DND-41 (cell line): ENCODE results near the gene KCNIP4.

Source experiments
- ATAC-seq: fragments of 200-7000 bp; cut with Tn5 transposase; 3 replicates; pipeline ENCODE4 v1.9.1; 2021; ENCODE audit warnings: low read depth; ENCODE audit not compliant: insufficient read depth
- DNase-seq: peaks from one replicate; pipeline ENCODE4 v3.0.0-alpha.2; 2020
- H2AFZ ChIP-seq: 2 replicates; pipeline ENCODE4 v1.6.0; 2012; ENCODE audit warnings: low read depth, low read length
- H3K27ac ChIP-seq: 2 replicates; pipeline ENCODE4 v1.5.1; 2012; ENCODE audit warnings: low read length, inconsistent platforms
- H3K27me3 ChIP-seq: fragments of 200-600 bp; sonication (generic); 2 replicates; pipeline ENCODE4 v1.6.0; 2012; ENCODE audit warnings: low read length, mild to moderate bottlenecking, inconsistent platforms; ENCODE audit not compliant: insufficient read depth, poor library complexity
- H3K36me3 ChIP-seq: 2 replicates; pipeline ENCODE4 v1.5.1; 2012; ENCODE audit warnings: low read length, inconsistent platforms; ENCODE audit not compliant: insufficient read depth
- H3K4me1 ChIP-seq: 2 replicates; pipeline ENCODE4 v1.5.1; 2012; ENCODE audit warnings: mild to moderate bottlenecking, low read length; ENCODE audit not compliant: insufficient read depth
- H3K4me2 ChIP-seq: 2 replicates; pipeline ENCODE4 v1.6.0; 2012; ENCODE audit warnings: mild to moderate bottlenecking, moderate library complexity, low read length, inconsistent platforms; ENCODE audit not compliant: insufficient read depth
- H3K4me3 ChIP-seq, 2 experiments: fragments of 200-600 bp in 1 of 2; shearing (Covaris generic) in 1 of 2; 2 replicates each; pipeline ENCODE4 v1.5.1; 2012 to 2016; ENCODE audit warnings: inconsistent platforms in 2 of 2, low read length in 2 of 2, mild to moderate bottlenecking in 2 of 2, low read depth in 1 of 2, moderate library complexity in 1 of 2
- H3K79me2 ChIP-seq: 2 replicates; pipeline ENCODE4 v1.6.0; 2012; ENCODE audit warnings: low read length, inconsistent platforms; ENCODE audit not compliant: insufficient read depth
- H3K9ac ChIP-seq: 2 replicates; pipeline ENCODE4 v1.6.0; 2012; ENCODE audit warnings: low read depth, mild to moderate bottlenecking, inconsistent platforms, low read length, moderate library complexity
- H3K9me3 ChIP-seq: 2 replicates; pipeline ENCODE4 v1.5.1; 2012; ENCODE audit warnings: low read length, moderate library complexity, mild to moderate bottlenecking, inconsistent platforms; ENCODE audit not compliant: insufficient read depth, severe bottlenecking
- H4K20me1 ChIP-seq: 2 replicates; pipeline ENCODE4 v1.6.0; 2012; ENCODE audit warnings: low read length; ENCODE audit not compliant: insufficient read depth
- CTCF ChIP-seq: IDR thresholded peaks from 2 replicates; pipeline ENCODE4 v1.5.1; 2012; ENCODE audit warnings: borderline replicate concordance, low read length, moderate library complexity, mild to moderate bottlenecking; ENCODE audit not compliant: poor library complexity, severe bottlenecking; ENCODE audit errors: extremely low read depth
- EZH2 ChIP-seq: IDR thresholded peaks from 3 replicates; pipeline ENCODE4 v1.6.1; 2012; ENCODE audit warnings: borderline replicate concordance, low read depth, mild to moderate bottlenecking, moderate library complexity, low read length, inconsistent platforms; ENCODE audit not compliant: severe bottlenecking

The KCNIP4 gene

GRCh38 chr4:21209860-21210259 lies 738.7 kb downstream of the KCNIP4 start:
- no peaks in the 10 kb centered on the region for H3K27me3 ChIP-seq
- no peak overlapping the region for H3K27ac ChIP-seq
- no peak overlapping the region for H3K4me2 ChIP-seq
- H3K4me3 ChIP-seq = no peak overlapping the region
- ATAC-seq (no peak), DNase-seq (no peak)
- H3K4me1 ChIP-seq = no peaks in the 10 kb centered on the region
- no peak overlapping the region for H3K9ac ChIP-seq
- H4K20me1 ChIP-seq = no peaks in the 10 kb centered on the region
- no peaks in the 10 kb centered on the region for H3K9me3 ChIP-seq
- H2AFZ ChIP-seq = no peak overlapping the region
- H3K36me3 ChIP-seq = no peaks in the 10 kb centered on the region
- no peaks in the 10 kb centered on the region for H3K79me2 ChIP-seq
- TF ChIP-seq EZH2 (no peak), CTCF (no peak)

GRCh38 chr4:21205821-21206531 lies 742.6 kb downstream of the KCNIP4 start:
- Histone ChIP-seq H3K9ac (no peak overlapping the region), H3K36me3 (no peaks in the 10 kb centered on the region), H3K4me1 (no peaks in the 10 kb centered on the region), H2AFZ (no peak overlapping the region), H3K79me2 (no peaks in the 10 kb centered on the region), H3K9me3 (no peaks in the 10 kb centered on the region), H4K20me1 (no peaks in the 10 kb centered on the region), H3K4me3 (no peak overlapping the region), H3K27ac (no peak overlapping the region), H3K27me3 (no peaks in the 10 kb centered on the region), H3K4me2 (no peak overlapping the region)
- no peak for TF ChIP-seq CTCF
- ATAC-seq (no peak), DNase-seq (no peak)

- Histone ChIP-seq H3K9ac (no peak overlapping the region), H3K9me3 (peaks cover 2% of the 10 kb centered on the region), H4K20me1 (no peaks in the 10 kb centered on the region), H3K27me3 (no peaks in the 10 kb centered on the region), H2AFZ (no peak overlapping the region), H3K4me3 (no peak overlapping the region), H3K27ac (no peak overlapping the region), H3K4me1 (no peaks in the 10 kb centered on the region), H3K4me2 (no peak overlapping the region), H3K36me3 (no peaks in the 10 kb centered on the region), H3K79me2 (no peaks in the 10 kb centered on the region)
- ATAC-seq (no peak), DNase-seq (no peak)
- TF ChIP-seq CTCF (no peak), EZH2 (no peak)
Observed at GRCh38 chr4:21203416-21203815, 745.2 kb downstream of the KCNIP4 start.
